H9 (cell line): Measurements from ENCODE around the gene EXD1. TPM values are rescaled to one million over a fixed set of nuclear protein-coding genes. Genes with fewer than 3 reads are reported as not detected.

Experiments
- DNase-seq: peaks from one replicate; pipeline ENCODE4 v3.0.0-alpha.2; 2017
- H2AFZ ChIP-seq: one replicate; pipeline ENCODE4 v1.6.1; 2013; ENCODE audit warnings: mild to moderate bottlenecking, low read length, control low read depth, moderate library complexity
- H2AK5ac ChIP-seq: 2 replicates; pipeline ENCODE4 v1.6.1; 2013; ENCODE audit warnings: low read length, control low read depth, mixed read lengths; ENCODE audit not compliant: insufficient read length
- H2BK120ac ChIP-seq: one replicate; pipeline ENCODE4 v1.6.1; 2013; ENCODE audit warnings: low read depth, mild to moderate bottlenecking, low read length, control low read depth, inconsistent platforms; ENCODE audit not compliant: poor library complexity, severe bottlenecking
- H2BK12ac ChIP-seq: 2 replicates; pipeline ENCODE4 v1.6.1; 2013; ENCODE audit warnings: low read length, control low read depth, mixed read lengths, low read depth; ENCODE audit not compliant: insufficient read length
- H2BK15ac ChIP-seq: 2 replicates; pipeline ENCODE4 v1.6.1; 2013; ENCODE audit warnings: low read depth, low read length, control low read depth
- H2BK20ac ChIP-seq: one replicate; pipeline ENCODE4 v1.6.1; 2013; ENCODE audit warnings: low read depth, mild to moderate bottlenecking, low read length, control low read depth, inconsistent platforms; ENCODE audit not compliant: poor library complexity, severe bottlenecking
- H2BK5ac ChIP-seq: 2 replicates; pipeline ENCODE4 v1.6.1; 2013; ENCODE audit warnings: low read length, control low read depth, mixed read lengths; ENCODE audit not compliant: insufficient read length
- H3K14ac ChIP-seq: 2 replicates; pipeline ENCODE4 v1.6.1; 2013; ENCODE audit warnings: low read length, control low read depth; ENCODE audit not compliant: insufficient read depth
- H3K18ac ChIP-seq: 2 replicates; pipeline ENCODE4 v1.6.1; 2013; ENCODE audit warnings: low read depth, mild to moderate bottlenecking, mixed read lengths, low read length, control low read depth; ENCODE audit not compliant: insufficient read length
- H3K23ac ChIP-seq: 2 replicates; pipeline ENCODE4 v1.6.1; 2013; ENCODE audit warnings: low read length, control low read depth, mixed read lengths, low read depth; ENCODE audit not compliant: insufficient read length
- H3K23me2 ChIP-seq: 2 replicates; pipeline ENCODE4 v1.6.1; 2013; ENCODE audit warnings: low read depth, mild to moderate bottlenecking, mixed read lengths, low read length, control low read depth; ENCODE audit not compliant: insufficient read length, poor library complexity, severe bottlenecking
- H3K27ac ChIP-seq: 2 replicates; pipeline ENCODE4 v1.5.1; 2013; ENCODE audit warnings: low read length, control low read depth, mixed read lengths, low read depth; ENCODE audit not compliant: insufficient read length
- H3K27me3 ChIP-seq: 2 replicates; pipeline ENCODE4 v1.6.1; 2013; ENCODE audit warnings: low read length, control low read depth, inconsistent platforms; ENCODE audit not compliant: insufficient read depth
- H3K4ac ChIP-seq: 2 replicates; pipeline ENCODE4 v1.6.1; 2013; ENCODE audit warnings: low read depth, mild to moderate bottlenecking, control low read depth, inconsistent platforms, low read length, moderate library complexity
- H3K4me1 ChIP-seq: 2 replicates; pipeline ENCODE4 v1.6.1; 2013; ENCODE audit warnings: low read length, control low read depth, inconsistent platforms; ENCODE audit not compliant: insufficient read depth
- H3K4me2 ChIP-seq: 2 replicates; pipeline ENCODE4 v1.6.1; 2013; ENCODE audit warnings: low read length, control low read depth, mixed read lengths; ENCODE audit not compliant: insufficient read length, insufficient read depth
- H3K56ac ChIP-seq: 2 replicates; pipeline ENCODE4 v1.6.1; 2013; ENCODE audit warnings: low read depth, mild to moderate bottlenecking, mixed read lengths, low read length, control low read depth; ENCODE audit not compliant: insufficient read length
- H3K79me1 ChIP-seq: 2 replicates; pipeline ENCODE4 v1.6.1; 2013; ENCODE audit warnings: low read depth, mild to moderate bottlenecking, moderate library complexity, low read length, control low read depth, inconsistent platforms; ENCODE audit not compliant: insufficient read depth, poor library complexity, severe bottlenecking
- H3K79me2 ChIP-seq: 2 replicates; pipeline ENCODE4 v1.6.1; 2013; ENCODE audit warnings: low read length, control low read depth, inconsistent platforms; ENCODE audit not compliant: insufficient read depth
- H3K9ac ChIP-seq: 2 replicates; pipeline ENCODE4 v1.6.1; 2013; ENCODE audit warnings: low read length, control low read depth, mixed read lengths; ENCODE audit not compliant: insufficient read length; ENCODE audit errors: extremely low read depth
- H3K9me3 ChIP-seq: one replicate; pipeline ENCODE4 v1.6.1; 2013; ENCODE audit warnings: low read depth, low read length, inconsistent platforms; ENCODE audit not compliant: control insufficient read depth
- H3T11ph ChIP-seq: one replicate; pipeline ENCODE4 v1.6.1; 2013; ENCODE audit warnings: mild to moderate bottlenecking, low read length, control low read depth, inconsistent platforms
- H4K20me1 ChIP-seq: one replicate; pipeline ENCODE4 v1.6.1; 2013; ENCODE audit not compliant: control insufficient read depth, insufficient read length, insufficient read depth
- H4K5ac ChIP-seq: 2 replicates; pipeline ENCODE4 v1.6.1; 2013; ENCODE audit warnings: low read depth, mild to moderate bottlenecking, mixed read lengths, low read length, control low read depth; ENCODE audit not compliant: insufficient read length
- H4K8ac ChIP-seq: replicated peaks from 2 replicates; pipeline ENCODE4 v1.6.1; 2013; ENCODE audit warnings: low read length, control low read depth, mixed read lengths, low read depth; ENCODE audit not compliant: insufficient read length
- H4K91ac ChIP-seq: 2 replicates; pipeline ENCODE4 v1.6.1; 2013; ENCODE audit warnings: low read depth, mild to moderate bottlenecking, moderate library complexity, mixed read lengths, low read length, control low read depth; ENCODE audit not compliant: insufficient read length
- H3K27ac Mint-ChIP-seq, 3 experiments: 2 replicates in 2 of 3; 3 replicates in 1 of 3; pipeline ENCODE4 v1.8.0; 2020 to 2021; ENCODE audit warnings: mixed read lengths in 3 of 3, mild to moderate bottlenecking in 1 of 3, moderate library complexity in 1 of 3
- H3K27me3 Mint-ChIP-seq: 2 replicates; pipeline ENCODE4 v1.8.0; 2021; ENCODE audit warnings: low read depth, mild to moderate bottlenecking, moderate library complexity, mixed read lengths
- H3K36me3 Mint-ChIP-seq, 3 experiments: 2 replicates in 2 of 3; 3 replicates in 1 of 3; pipeline ENCODE4 v1.8.0; 2020 to 2021; ENCODE audit warnings: low read depth in 3 of 3, mixed read lengths in 3 of 3; ENCODE audit not compliant: insufficient read depth in 1 of 3
- H3K4me1 Mint-ChIP-seq, 2 experiments: 2 replicates each; pipeline ENCODE4 v1.8.0; 2020; ENCODE audit warnings: mixed read lengths in 2 of 2
- H3K4me3 Mint-ChIP-seq, 2 experiments: 2 replicates in 1 of 2; 3 replicates in 1 of 2; pipeline ENCODE4 v1.8.0; 2020 to 2021; ENCODE audit warnings: mild to moderate bottlenecking in 2 of 2, mixed read lengths in 2 of 2, moderate library complexity in 1 of 2
- H3K9me3 Mint-ChIP-seq, 2 experiments: 2 replicates in 1 of 2; 3 replicates in 1 of 2; pipeline ENCODE4 v1.8.0; 2020; ENCODE audit warnings: mild to moderate bottlenecking in 2 of 2, mixed read lengths in 2 of 2, moderate library complexity in 1 of 2
- WGBS: extraction: QIAGEN DNeasy Blood & Tissue Kit; methylation state at CpG from one replicate; pipeline ENCODE4 v1.1.7; 2013; ENCODE audit warnings: missing lambda C conversion rate, low lambda C conversion rate, mixed read lengths; ENCODE audit not compliant: insufficient read length; ENCODE audit errors: extremely low coverage; 5-methylcytosine and 5-hydroxymethylcytosine counted together
- total RNA-seq: library from RNA; stranded (reverse); gene quantifications from 2 replicates; pipeline ENCODE4 v1.2.1, GENCODE V29; 2021
- TF ChIP-seq, protein P1 (sequence below): fragments of 200-600 bp; sonication (generic); conservative IDR thresholded peaks from 3 replicates; pipeline ENCODE4 v1.8.0; 2021; ENCODE audit warnings: antibody characterized with exemption, mild to moderate bottlenecking

EXD1 gene
- total RNA-seq, 1 experiment from 2014 or later = not detected

DNA sequence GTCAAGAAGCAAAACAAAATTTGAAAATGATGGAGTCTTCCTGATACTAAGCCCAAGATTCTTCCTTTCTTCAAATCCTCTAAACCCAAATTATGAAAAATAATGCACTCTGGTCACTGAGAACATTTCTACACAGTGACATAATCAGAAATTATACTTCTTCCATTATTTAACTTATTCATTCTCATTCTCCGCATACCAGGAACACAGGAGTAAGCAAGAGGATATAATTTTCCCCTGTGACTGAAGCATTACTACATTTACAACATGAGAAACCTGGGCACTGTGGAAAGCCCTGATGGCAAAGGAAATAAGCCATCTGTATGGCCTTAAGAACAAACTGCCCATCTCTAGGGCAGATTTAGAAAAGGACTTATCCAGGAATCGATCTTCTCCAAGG lies 47.0 kb downstream of the EXD1 start:
- Histone ChIP-seq H4K5ac (no peak overlapping the region), H2AFZ (no peak overlapping the region), H3K27ac (no peak overlapping the region), H3K4me1 (peaks cover 2% of the 10 kb centered on the region; the same call in 1 of the 2 replicates), H3K23ac (no peak overlapping the region), H2BK5ac (no peak overlapping the region), H2AK5ac (no peak overlapping the region), H2BK15ac (no peak overlapping the region), H3K56ac (no peak overlapping the region), H3K27me3 (no peaks in the 10 kb centered on the region), H3K14ac (no peak overlapping the region), H3K9me3 (no peaks in the 10 kb centered on the region), H2BK20ac (no peak overlapping the region), H3K18ac (no peak overlapping the region), H3T11ph (no peak overlapping the region), H3K23me2 (no peaks in the 10 kb centered on the region), H3K4me2 (no peak overlapping the region), H2BK12ac (no peak overlapping the region), H3K9ac (no peak overlapping the region), H3K4ac (no peak overlapping the region), H3K79me1 (no peaks in the 10 kb centered on the region), H4K8ac (no peak overlapping the region), H4K91ac (no peak overlapping the region), H3K79me2 (no peaks in the 10 kb centered on the region), H2BK120ac (no peak overlapping the region), H4K20me1 (no peaks in the 10 kb centered on the region)
- no peaks in the 10 kb centered on the region for H3K36me3 Mint-ChIP-seq
- H3K9me3 Mint-ChIP-seq = no peaks in the 10 kb centered on the region
- H3K4me1 Mint-ChIP-seq = peaks cover 15 to 18% of the 10 kb centered on the region in 2 experiments
- TF ChIP-seq, protein P1, sequence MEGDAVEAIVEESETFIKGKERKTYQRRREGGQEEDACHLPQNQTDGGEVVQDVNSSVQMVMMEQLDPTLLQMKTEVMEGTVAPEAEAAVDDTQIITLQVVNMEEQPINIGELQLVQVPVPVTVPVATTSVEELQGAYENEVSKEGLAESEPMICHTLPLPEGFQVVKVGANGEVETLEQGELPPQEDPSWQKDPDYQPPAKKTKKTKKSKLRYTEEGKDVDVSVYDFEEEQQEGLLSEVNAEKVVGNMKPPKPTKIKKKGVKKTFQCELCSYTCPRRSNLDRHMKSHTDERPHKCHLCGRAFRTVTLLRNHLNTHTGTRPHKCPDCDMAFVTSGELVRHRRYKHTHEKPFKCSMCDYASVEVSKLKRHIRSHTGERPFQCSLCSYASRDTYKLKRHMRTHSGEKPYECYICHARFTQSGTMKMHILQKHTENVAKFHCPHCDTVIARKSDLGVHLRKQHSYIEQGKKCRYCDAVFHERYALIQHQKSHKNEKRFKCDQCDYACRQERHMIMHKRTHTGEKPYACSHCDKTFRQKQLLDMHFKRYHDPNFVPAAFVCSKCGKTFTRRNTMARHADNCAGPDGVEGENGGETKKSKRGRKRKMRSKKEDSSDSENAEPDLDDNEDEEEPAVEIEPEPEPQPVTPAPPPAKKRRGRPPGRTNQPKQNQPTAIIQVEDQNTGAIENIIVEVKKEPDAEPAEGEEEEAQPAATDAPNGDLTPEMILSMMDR = no peak
- H3K4me3 Mint-ChIP-seq = no peak overlapping the region
- no CpG with 5 or more reads among the region's 2 CpGs for WGBS
- no peak overlapping the region for H3K27ac Mint-ChIP-seq
- H3K27me3 Mint-ChIP-seq = no peaks in the 10 kb centered on the region
- no peak for DNase-seq
